ENCODE measurements around the gene MPV17L.
"Not testable (repeated sequence)": the region's sequence is repeated elsewhere in the genome, so short reads cannot be mapped to it uniquely, and the experiment has no call there.

Gene MPV17L

DNA sequence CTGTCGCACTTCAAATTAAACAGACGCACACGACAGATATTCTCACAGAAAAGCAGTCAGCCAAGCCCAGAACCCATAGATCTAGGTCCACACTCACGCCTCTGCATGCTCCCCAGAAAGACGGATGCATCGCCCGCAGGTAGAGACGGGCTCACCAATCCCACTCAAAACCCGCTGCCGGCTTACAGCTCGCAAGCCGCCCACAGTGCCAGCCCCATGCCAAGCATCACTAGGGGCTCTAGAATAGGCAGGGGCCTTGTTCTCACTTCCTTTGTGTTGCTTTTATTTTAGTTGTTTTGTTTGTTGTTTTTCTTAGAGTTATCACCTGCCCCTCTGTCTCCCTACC, 38.5 kb downstream of the MPV17L start:
- Histone ChIP-seq H3K27ac (no peak overlapping the region), H3K9ac (ENCODE audit: insufficient read length) (no peak overlapping the region), H3K9me3 (ENCODE audit: low read depth, low read length) (no peaks in the 10 kb centered on the region), H3K4me3 (no peak overlapping the region), H3K36me3 (ENCODE audit: insufficient read depth, low read length) (no peaks in the 10 kb centered on the region)
- DNase-seq (ENCODE audit: low read depth, low spot score): no peak
- TF ChIP-seq FOXP2 (optimal IDR thresholded peaks at IDR 0.05; ENCODE audit: control extremely low read depth, extremely low read length, insufficient read depth) (no peak), EZH2 (IDR thresholded peaks at IDR 0.05) (no peak), POLR2AphosphoS5 (IDR thresholded peaks at IDR 0.05; ENCODE audit: borderline replicate concordance, low read depth, low read length) (no peak)

DNA sequence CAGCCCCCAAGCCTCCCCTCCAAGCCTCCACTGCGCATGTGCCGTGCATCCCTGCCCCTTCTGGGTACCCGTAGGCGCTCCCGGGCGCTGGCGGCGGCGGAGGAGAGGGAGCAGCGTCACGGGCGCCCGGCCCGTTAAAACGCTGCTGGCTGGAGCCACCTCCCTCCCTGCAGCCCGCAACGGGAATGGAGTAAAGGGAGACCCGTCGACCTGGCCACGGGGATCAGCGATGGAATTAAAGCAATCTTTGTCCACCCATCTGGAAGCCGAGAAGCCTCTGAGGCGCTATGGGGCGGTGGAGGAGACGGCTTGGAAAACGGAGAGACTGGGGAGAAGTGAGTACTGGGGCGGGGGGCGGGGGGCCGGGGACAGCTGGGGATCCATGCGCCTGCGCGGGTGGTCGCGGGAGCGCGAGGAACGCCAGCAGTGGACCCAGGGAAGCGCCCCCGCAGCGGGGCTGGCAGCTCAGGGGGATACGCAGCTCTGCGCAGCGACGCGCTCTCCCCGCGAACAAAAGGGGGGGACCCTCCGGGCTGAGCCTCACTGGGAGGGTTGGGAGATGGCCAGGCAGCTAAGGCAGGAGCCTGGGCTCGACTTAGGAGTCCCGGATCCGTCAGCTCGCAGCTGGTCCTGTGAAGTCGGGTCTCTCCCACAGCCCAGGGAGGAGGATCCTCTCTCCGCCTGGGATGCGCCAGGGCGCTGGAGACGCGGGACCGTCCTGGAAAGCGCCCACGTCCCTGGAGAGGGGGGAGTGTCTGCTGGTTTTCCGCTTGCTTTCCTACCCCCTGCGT, 39.1 kb downstream of the MPV17L start, which contains the start of gene BMERB1:
TSS of gene BMERB1 (plus strand) at position 164 of the 791 bp plus-strand sequence. CDS start at position 230, 66 bp downstream.
- Histone ChIP-seq H3K9ac (ENCODE audit: insufficient read length) (no peak within 1 kb of the TSS), H3K36me3 (ENCODE audit: insufficient read depth, low read length) (no peaks in the 10 kb centered on the region), H3K4me3 (no peak within 1 kb of the TSS), H3K9me3 (ENCODE audit: low read depth, low read length) (no peaks in the 10 kb centered on the region), H3K27ac (no peak within 1 kb of the TSS)
- TF ChIP-seq POLR2AphosphoS5 (IDR thresholded peaks at IDR 0.05; ENCODE audit: borderline replicate concordance, low read depth, low read length) (no peak), EZH2 (IDR thresholded peaks at IDR 0.05) (no peak), FOXP2 (optimal IDR thresholded peaks at IDR 0.05; ENCODE audit: control extremely low read depth, extremely low read length, insufficient read depth) (no peak)
- DNase-seq (ENCODE audit: low read depth, low spot score): no peak

DNA sequence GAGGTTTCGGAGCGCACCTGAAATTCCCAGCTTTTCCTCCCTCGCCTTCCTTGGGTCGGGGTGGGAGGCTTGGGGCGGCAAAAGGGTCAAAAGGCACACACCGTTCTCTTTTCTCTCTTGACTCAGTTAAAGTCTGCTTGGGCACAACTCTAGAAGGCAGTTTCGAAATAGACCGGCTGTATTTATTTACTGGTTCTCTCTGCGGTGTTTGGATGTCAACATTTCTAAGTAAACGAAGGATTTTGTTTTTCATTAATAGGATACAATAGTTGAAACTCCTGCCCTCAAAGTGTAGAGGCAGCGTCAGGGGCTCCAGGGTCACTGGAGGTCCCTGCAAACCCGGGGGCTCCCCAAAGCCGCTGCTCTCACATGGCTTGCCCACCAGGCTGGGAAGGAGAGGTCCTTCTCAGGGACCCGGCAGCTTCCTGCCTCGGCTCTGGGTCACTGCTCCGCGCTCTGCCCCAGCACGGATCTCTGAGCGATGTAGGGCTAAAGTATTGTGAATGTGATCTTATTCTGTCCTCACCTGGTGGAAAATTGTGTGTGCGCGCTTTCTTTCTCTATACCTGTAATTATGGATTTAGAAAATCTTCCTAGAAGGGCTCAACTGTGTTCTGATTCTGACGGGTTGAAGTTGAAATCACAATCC, 39.8 kb downstream of the MPV17L start:
- Histone ChIP-seq H3K36me3 (ENCODE audit: insufficient read depth, low read length) (no peaks in the 10 kb centered on the region), H3K27ac (no peak overlapping the region), H3K4me3 (no peak overlapping the region), H3K9ac (ENCODE audit: insufficient read length) (no peak overlapping the region), H3K9me3 (ENCODE audit: low read depth, low read length) (no peaks in the 10 kb centered on the region)
- no peak for DNase-seq (ENCODE audit: low read depth, low spot score)
- TF ChIP-seq EZH2 (IDR thresholded peaks at IDR 0.05) (no peak), FOXP2 (optimal IDR thresholded peaks at IDR 0.05; ENCODE audit: control extremely low read depth, extremely low read length, insufficient read depth) (no peak), POLR2AphosphoS5 (IDR thresholded peaks at IDR 0.05; ENCODE audit: borderline replicate concordance, low read depth, low read length) (no peak)

DNA sequence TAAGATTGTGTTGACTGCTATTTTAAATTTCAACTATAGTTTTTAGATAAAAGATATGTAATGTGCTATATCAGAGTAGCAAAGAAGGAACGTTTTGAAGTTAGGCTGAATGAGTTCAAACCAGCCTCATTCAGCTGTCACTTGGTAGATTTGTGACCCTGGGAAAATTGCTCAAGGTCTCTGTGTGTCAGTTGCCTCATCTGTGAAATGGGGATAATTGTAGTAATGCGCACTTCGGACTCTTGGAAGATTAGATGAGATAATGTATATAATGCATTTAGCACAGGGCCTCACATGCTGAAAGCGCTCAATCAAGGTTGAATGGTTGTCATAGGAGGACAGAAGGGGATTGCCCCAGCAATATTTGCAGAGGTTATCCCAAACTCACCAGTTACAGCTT, 43.5 kb downstream of the MPV17L start:
- Histone ChIP-seq H3K4me3 (no peak overlapping the region), H3K9me3 (ENCODE audit: low read depth, low read length) (no peaks in the 10 kb centered on the region), H3K27ac (no peak overlapping the region), H3K9ac (ENCODE audit: insufficient read length) (no peak overlapping the region), H3K36me3 (ENCODE audit: insufficient read depth, low read length) (no peaks in the 10 kb centered on the region)
- no peak for TF ChIP-seq FOXP2 (optimal IDR thresholded peaks at IDR 0.05; ENCODE audit: control extremely low read depth, extremely low read length, insufficient read depth)
- no peak for TF ChIP-seq POLR2AphosphoS5 (IDR thresholded peaks at IDR 0.05; ENCODE audit: borderline replicate concordance, low read depth, low read length)
- TF ChIP-seq EZH2 (IDR thresholded peaks at IDR 0.05): no peak
- DNase-seq (ENCODE audit: low read depth, low spot score): no peak

DNA sequence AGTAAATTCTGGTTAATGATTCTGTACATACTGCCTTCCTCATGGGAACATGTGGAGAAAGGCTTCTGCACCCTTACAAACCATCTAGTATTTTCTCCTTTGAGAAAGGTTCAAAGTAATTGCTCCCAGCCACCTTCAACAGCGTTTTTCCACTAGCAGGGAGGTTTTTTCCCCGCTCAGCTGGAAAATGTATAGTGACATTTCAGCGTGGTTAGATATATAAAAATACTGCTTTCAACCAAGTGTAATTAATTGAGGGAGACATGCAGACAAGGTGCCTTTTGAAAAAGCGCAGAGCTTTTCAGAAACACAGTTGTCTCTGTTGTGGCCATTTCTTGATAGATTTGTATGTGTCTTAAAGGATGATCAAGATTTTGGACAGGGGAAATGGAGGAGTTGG, 44.0 kb downstream of the MPV17L start:
- TF ChIP-seq FOXP2 (optimal IDR thresholded peaks at IDR 0.05; ENCODE audit: control extremely low read depth, extremely low read length, insufficient read depth): no peak
- no peaks in the 10 kb centered on the region for H3K36me3 ChIP-seq (ENCODE audit: insufficient read depth, low read length)
- H3K27ac ChIP-seq: no peak overlapping the region
- DNase-seq (ENCODE audit: low read depth, low spot score): no peak
- H3K4me3 ChIP-seq: no peak overlapping the region
- H3K9me3 ChIP-seq (ENCODE audit: low read depth, low read length): no peaks in the 10 kb centered on the region
- H3K9ac ChIP-seq (ENCODE audit: insufficient read length): no peak overlapping the region

DNA sequence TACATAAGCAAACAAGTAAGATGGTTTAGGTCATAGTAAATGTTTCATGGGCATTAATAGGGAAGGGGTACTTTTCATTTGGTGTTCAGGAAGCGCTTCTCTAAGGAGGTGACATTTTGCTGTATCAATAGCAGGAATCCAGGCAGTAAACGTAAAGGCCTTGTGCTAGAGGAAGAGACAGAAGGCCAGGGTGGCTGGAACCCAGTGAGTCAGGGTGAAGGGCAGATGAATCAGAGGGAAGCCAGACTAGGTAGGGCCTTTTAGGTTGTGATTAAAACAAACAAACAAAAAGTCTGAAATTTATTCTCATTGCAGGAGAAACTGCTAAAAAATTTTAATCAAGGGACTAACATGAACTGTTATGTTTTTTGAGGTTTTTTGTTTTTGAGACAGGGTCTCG, 45.3 kb downstream of the MPV17L start:
- DNase-seq (ENCODE audit: low read depth, low spot score): no peak
- no peaks in the 10 kb centered on the region for H3K36me3 ChIP-seq (ENCODE audit: insufficient read depth, low read length)
- no peak for TF ChIP-seq POLR2AphosphoS5 (IDR thresholded peaks at IDR 0.05; ENCODE audit: borderline replicate concordance, low read depth, low read length)
- TF ChIP-seq FOXP2 (optimal IDR thresholded peaks at IDR 0.05; ENCODE audit: control extremely low read depth, extremely low read length, insufficient read depth): no peak
- TF ChIP-seq EZH2 (IDR thresholded peaks at IDR 0.05): no peak
- no peak overlapping the region for H3K4me3 ChIP-seq
- no peak overlapping the region for H3K9ac ChIP-seq (ENCODE audit: insufficient read length)
- H3K9me3 ChIP-seq (ENCODE audit: low read depth, low read length): no peaks in the 10 kb centered on the region
- H3K27ac ChIP-seq: no peak overlapping the region

DNA sequence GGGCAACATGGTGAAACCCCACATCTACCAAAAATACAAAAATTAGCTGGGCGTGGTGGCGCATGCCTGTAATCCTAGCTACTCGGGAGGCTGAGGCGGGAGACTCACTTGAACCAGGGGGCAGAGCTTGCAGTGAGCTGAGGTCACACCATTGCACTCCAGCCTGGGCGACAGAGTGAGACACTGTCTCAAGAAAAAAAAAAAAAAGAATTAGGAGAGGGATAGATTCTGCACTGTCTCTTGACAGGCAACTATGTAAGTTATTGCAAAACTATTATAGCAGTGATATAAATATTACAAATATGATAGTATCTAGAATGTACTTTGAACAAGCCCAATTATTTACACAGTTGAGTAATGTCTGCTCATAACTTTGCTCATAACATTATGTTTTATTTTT, 46.6 kb downstream of the MPV17L start:
- DNase-seq (ENCODE audit: low read depth, low spot score); H3K27ac ChIP-seq; H3K4me3 ChIP-seq: not testable (repeated sequence)

DNA sequence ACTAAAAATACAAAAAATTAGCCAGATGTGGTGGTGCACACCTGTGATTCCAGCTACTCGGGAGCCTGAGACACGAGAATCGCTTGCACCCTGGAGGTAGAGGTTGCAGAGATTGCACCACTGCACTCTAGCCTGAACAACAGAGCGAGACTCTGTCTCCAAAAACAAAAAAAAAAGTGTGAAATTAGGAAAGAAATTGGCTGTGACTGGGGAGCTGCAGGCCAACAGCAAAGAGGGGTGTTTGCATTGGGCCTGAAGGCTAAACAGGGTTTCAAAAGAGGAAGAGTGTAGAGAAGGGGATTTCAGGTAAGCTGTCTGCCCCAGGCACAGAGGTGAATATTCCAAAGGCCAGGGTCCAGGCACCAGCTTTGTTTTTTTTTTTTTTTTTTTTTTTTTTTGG, 48.2 kb downstream of the MPV17L start:
- TF ChIP-seq POLR2AphosphoS5 (IDR thresholded peaks at IDR 0.05; ENCODE audit: borderline replicate concordance, low read depth, low read length) (no peak), FOXP2 (optimal IDR thresholded peaks at IDR 0.05; ENCODE audit: control extremely low read depth, extremely low read length, insufficient read depth) (no peak)
- H3K36me3 ChIP-seq (ENCODE audit: insufficient read depth, low read length): no peaks in the 10 kb centered on the region
- H3K9me3 ChIP-seq (ENCODE audit: low read depth, low read length): no peaks in the 10 kb centered on the region
- H3K4me3 ChIP-seq: no peak overlapping the region
- H3K27ac ChIP-seq: no peak overlapping the region
- no peak for DNase-seq (ENCODE audit: low read depth, low spot score)
- no peak overlapping the region for H3K9ac ChIP-seq (ENCODE audit: insufficient read length)

More for the DNA sequence above, 46.6 kb downstream of the MPV17L start:
- H3K9ac ChIP-seq (ENCODE audit: insufficient read length); H3K36me3 ChIP-seq (ENCODE audit: insufficient read depth, low read length); H3K9me3 ChIP-seq (ENCODE audit: low read depth, low read length): not testable (repeated sequence)

DNA sequence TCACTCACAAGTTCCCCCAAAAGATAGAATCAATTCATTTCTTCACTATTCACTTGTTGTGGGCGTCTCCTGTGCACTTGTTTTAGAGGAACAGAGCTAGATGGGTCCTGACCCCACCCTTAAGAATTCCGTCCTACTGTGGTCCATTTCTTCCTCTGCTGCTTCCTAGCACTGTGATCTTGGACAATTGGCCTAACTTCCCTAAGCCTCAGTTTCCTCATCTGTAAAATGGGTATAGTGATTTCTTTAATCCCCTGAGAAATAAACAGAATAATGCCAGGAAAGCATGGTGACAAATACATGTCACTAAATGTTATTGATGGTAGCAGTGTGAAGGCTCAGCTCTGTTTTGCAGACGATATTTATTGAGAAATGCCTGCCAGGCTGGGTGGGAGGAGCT, 48.7 kb downstream of the MPV17L start:
- no peak overlapping the region for H3K27ac ChIP-seq
- no peak for DNase-seq (ENCODE audit: low read depth, low spot score)
- no peaks in the 10 kb centered on the region for H3K9me3 ChIP-seq (ENCODE audit: low read depth, low read length)
- H3K36me3 ChIP-seq (ENCODE audit: insufficient read depth, low read length): no peaks in the 10 kb centered on the region
- TF ChIP-seq POLR2AphosphoS5 (IDR thresholded peaks at IDR 0.05; ENCODE audit: borderline replicate concordance, low read depth, low read length) (no peak), FOXP2 (optimal IDR thresholded peaks at IDR 0.05; ENCODE audit: control extremely low read depth, extremely low read length, insufficient read depth) (no peak), EZH2 (IDR thresholded peaks at IDR 0.05) (no peak)
- no peak overlapping the region for H3K9ac ChIP-seq (ENCODE audit: insufficient read length)
- H3K4me3 ChIP-seq: no peak overlapping the region

Data from SK-N-MC (cell line).